ENCODE measurements around the gene FBRSL1. TPM values are rescaled to one million over a fixed set of nuclear protein-coding genes. Genes with fewer than 3 reads are reported as not detected.

The FBRSL1 gene
- total and polyA plus RNA-seq, 9 of the 15 experiments (the other 6 are each of a cell fraction or from before 2014, with no cell fraction given): 0.24 to 129 (median 7.3) TPM

DNA sequence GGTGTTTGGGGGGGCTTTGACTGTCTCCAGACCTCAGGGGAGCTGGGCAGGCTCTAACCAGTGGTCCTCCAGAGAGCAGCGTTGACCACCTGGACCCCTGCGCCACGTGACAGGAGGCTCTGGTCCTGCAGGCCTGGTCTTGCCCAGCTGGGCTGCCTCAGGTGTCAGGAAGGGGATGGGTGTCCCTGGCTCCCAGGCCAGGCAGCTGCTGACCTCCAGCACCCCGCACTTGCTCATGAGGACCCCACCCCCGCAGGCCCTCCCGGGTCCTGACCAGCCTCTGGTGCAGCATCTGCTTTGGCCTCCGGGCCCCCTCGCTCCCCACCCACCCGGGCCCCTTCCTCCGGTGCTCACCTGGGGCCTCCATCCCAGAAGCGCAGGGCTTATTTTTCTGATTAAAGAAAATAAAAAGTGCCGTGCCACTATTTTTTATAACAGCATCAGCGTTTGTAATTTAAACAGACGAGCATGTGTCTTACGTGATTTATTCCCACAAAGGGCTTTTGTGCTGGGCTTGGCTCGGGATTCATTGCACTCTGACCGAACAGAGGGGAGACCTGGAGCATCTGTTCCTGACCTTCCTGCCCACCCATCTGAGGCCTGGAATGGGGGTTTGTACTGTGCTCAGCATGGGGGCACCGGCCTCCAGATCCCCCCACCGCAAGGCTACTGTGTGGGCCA lies 21.7 kb downstream of the FBRSL1 start (continued):
- TF ChIP-seq, protein P1, sequence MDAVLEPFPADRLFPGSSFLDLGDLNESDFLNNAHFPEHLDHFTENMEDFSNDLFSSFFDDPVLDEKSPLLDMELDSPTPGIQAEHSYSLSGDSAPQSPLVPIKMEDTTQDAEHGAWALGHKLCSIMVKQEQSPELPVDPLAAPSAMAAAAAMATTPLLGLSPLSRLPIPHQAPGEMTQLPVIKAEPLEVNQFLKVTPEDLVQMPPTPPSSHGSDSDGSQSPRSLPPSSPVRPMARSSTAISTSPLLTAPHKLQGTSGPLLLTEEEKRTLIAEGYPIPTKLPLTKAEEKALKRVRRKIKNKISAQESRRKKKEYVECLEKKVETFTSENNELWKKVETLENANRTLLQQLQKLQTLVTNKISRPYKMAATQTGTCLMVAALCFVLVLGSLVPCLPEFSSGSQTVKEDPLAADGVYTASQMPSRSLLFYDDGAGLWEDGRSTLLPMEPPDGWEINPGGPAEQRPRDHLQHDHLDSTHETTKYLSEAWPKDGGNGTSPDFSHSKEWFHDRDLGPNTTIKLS (IDR thresholded peaks at IDR 0.05; ENCODE audit: borderline replicate concordance, low read depth): no peak
- TF ChIP-seq, protein P2, sequence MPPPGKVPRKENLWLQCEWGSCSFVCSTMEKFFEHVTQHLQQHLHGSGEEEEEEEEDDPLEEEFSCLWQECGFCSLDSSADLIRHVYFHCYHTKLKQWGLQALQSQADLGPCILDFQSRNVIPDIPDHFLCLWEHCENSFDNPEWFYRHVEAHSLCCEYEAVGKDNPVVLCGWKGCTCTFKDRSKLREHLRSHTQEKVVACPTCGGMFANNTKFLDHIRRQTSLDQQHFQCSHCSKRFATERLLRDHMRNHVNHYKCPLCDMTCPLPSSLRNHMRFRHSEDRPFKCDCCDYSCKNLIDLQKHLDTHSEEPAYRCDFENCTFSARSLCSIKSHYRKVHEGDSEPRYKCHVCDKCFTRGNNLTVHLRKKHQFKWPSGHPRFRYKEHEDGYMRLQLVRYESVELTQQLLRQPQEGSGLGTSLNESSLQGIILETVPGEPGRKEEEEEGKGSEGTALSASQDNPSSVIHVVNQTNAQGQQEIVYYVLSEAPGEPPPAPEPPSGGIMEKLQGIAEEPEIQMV (tag; conservative IDR thresholded peaks at IDR 0.05; ENCODE audit: low read depth): no peak
- TF ChIP-seq ZC3H11A (IDR thresholded peaks at IDR 0.05; ENCODE audit: low read depth, low read length) (no peak), ZNF780A (CRISPR knock-in tag; IDR thresholded peaks at IDR 0.05) (no peak)
